ENCODE results near the gene EMC6.

The EMC6 gene

DNA sequence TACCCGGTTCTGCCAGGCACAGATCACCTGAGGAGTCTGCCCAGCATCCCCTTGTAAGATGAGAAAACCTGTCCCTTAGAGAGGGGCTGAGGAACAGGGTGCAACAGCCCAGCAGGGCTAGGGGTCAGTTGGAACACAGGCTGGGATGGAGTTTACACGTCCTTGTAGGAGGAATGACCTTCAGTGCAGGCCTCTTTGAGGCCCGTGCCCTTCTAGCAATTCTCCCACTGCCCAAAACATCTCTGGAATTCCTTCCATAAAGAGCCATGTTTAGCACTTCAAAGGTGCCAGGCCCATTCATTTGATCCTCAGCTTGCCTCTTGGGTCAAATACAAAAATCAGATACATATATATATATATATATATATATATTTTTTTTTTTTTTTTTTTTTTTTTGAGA lies 27.6 kb upstream of the EMC6 start:
- no peak for DNase-seq
- ATAC-seq (replicated peaks): no peak
- H3K4me1 Mint-ChIP-seq (ENCODE audit: low read depth in 2 of 2): peaks cover 9 to 11% of the 10 kb centered on the region in 2 donors
- H3K4me3 Mint-ChIP-seq: no peak overlapping the region
- H3K9me3 Mint-ChIP-seq: no peaks in the 10 kb centered on the region
- H3K27ac Mint-ChIP-seq: no peak overlapping the region
- no peaks in the 10 kb centered on the region for H3K27me3 Mint-ChIP-seq
- no peaks in the 10 kb centered on the region for H3K36me3 Mint-ChIP-seq (ENCODE audit: insufficient read depth)

DNA sequence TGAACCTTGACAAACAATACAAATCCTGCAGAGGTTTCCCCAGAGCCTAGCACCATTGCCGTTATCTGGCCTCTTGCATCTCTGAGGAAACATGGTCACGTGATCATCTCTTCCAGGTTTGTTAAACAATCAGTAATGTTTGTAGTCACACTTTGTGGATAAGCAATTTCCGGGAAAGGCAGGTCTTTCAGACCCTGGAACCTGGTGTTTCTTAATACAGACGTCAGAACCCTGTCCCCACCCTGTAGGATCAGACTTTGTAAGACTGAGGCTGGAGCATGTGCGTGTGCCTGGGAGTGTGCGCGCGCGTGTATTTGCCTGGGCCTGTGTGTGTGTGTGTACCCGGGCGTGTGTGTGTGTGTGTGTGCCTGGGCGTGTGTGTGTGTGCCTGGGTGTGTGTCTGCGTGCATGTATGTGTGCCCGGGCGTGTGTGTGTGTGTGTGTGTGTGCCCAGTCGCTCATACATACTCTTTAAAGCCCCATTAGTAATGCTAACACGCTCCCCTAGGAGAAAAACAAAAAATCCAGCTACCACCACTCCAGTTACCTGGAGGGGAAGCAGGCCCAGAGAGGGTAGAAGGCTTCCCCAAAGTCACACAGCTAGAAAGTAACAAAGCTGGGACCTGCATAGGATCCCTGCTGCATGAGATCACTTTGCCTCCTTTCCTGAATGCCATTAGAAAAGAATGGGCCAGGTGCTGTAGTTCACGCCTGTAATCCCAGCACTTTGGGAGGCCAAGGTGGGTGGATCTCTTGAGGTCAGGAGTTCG lies 26.7 kb upstream of the EMC6 start:
- H3K4me1 Mint-ChIP-seq (ENCODE audit: low read depth in 2 of 2): peaks cover 9 to 10% of the 10 kb centered on the region in 2 donors
- no peak overlapping the region for H3K27ac Mint-ChIP-seq
- H3K9me3 Mint-ChIP-seq: no peaks in the 10 kb centered on the region
- H3K36me3 Mint-ChIP-seq (ENCODE audit: insufficient read depth): no peaks in the 10 kb centered on the region
- no peak for DNase-seq
- no peak for ATAC-seq (replicated peaks)
- no peaks in the 10 kb centered on the region for H3K27me3 Mint-ChIP-seq
- H3K4me3 Mint-ChIP-seq: no peak overlapping the region

DNA sequence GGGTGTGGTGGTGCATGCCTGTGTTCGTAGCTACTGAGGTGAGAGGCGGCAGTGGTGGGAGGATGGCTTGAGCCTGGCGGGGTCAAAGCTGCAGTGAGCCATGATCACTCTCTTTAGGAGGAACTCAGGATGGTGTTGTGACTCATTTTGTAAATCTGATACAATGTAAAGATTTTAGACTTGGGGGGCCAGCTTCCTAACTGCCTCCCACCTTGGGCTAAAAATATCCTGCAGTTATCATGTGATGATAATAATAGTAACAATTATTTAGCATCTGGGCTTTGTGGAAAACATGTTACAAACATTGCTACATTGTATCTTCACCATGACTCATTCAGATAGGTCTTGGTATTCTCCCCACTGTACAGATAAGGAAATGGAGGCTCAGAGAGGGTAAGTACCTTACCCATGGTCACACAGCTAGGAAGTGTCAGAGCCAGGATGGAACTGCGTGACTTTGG lies 24.7 kb upstream of the EMC6 start:
- no peak overlapping the region for H3K27ac Mint-ChIP-seq
- DNase-seq (no peak), ATAC-seq (replicated peaks) (no peak)
- peaks cover 0 to 3% of the 10 kb centered on the region in 2 donors for H3K4me1 Mint-ChIP-seq (ENCODE audit: low read depth in 2 of 2)
- H3K4me3 Mint-ChIP-seq: no peak overlapping the region
- no peaks in the 10 kb centered on the region for H3K36me3 Mint-ChIP-seq (ENCODE audit: insufficient read depth)
- H3K9me3 Mint-ChIP-seq: no peaks in the 10 kb centered on the region
- H3K27me3 Mint-ChIP-seq: no peaks in the 10 kb centered on the region

DNA sequence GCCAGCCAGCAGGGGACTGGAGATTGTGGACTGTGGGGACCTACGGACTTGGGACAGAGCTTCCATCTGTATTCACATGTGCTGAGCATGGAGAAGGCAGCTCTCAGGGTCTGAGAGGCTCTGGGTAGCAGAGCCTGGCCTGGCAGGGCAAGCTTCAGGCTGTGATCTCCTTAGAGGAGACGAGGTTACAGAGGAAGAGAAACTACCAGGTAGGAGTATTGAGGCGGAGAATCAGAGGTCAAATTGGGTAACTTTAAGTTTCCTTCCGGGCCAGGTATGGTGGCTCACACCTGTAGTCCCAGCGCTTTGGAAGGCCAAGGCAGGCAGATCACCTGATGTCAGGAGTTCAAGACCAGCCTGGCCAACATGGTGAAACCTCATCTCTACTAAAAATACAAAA lies 23.3 kb upstream of the EMC6 start:
- Mint-ChIP-seq H3K4me3 (no peak overlapping the region), H3K4me1 (ENCODE audit: low read depth in 2 of 2) (peaks cover 0 to 3% of the 10 kb centered on the region in 2 donors), H3K9me3 (no peaks in the 10 kb centered on the region), H3K27ac (no peak overlapping the region), H3K36me3 (ENCODE audit: insufficient read depth) (no peaks in the 10 kb centered on the region), H3K27me3 (no peaks in the 10 kb centered on the region)
- ATAC-seq (replicated peaks) (no peak), DNase-seq (no peak)

DNA sequence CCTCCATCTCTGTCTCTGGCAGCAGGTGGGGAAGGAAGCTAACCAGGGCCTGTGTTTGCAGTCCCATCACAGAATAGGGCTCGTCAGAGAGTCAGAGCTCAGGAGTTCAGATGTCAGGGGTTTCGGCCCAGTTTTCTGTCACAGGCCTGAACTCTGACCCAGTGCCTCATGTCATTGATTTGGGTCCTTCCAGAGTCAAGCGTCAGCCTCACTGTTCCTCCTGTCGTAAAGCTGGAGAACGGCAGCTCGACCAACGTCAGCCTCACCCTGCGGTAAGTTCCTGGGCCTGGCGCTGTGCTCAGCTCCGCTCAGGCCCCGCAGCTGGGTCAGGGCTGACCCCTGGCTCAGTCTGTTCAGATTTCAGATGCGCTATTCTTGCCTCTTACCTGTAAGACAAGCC lies 21.4 kb upstream of the EMC6 start:
- H3K4me1 Mint-ChIP-seq (ENCODE audit: low read depth in 2 of 2): peaks cover 0 to 3% of the 10 kb centered on the region in 2 donors
- no peaks in the 10 kb centered on the region for H3K27me3 Mint-ChIP-seq
- H3K36me3 Mint-ChIP-seq (ENCODE audit: insufficient read depth): no peaks in the 10 kb centered on the region
- H3K4me3 Mint-ChIP-seq: no peak overlapping the region
- no peak overlapping the region for H3K27ac Mint-ChIP-seq
- no peaks in the 10 kb centered on the region for H3K9me3 Mint-ChIP-seq
- DNase-seq: no peak
- ATAC-seq (replicated peaks): no peak

DNA sequence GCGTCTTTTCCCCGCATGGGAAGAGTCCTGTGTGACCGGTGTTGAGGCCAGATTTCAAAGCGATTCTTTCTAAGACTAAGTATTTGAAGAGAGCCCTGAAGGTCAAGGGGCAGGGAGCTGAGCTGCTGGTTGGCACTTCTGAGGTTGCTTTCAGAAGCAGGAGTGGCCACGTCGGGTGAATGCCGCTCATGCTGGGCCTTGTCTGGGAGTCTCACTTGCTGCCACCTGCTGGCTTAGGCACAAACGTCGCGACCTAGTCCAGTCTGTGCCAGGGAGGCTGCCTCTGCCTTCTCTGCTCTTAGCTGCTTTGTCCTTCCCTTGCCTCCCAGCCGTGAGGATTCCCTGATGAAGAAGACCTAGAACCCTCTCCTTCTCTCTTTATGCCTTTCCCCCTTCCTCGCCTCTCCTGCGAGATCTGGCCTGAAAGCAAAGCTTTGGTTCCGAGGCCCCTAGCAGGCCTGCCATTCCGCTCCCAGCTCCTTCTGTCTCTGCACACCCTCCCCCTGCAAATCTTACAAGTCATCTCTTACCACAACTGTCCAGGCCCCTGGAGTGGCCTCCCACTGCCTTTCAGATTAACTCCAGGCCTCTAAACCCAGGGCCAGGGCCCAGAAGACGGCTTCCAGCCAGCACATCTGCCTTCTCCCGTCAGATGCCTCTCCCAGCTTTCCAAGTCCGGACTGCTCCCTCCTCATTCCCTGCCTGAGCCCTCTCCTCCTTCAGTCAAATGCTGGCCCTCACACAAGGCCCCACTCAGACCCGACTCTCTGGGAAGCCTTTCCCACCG lies 20.6 kb upstream of the EMC6 start:
- DNase-seq: peak in 1 of 3 experiments; percentile 12
- ATAC-seq (replicated peaks): no peak
- H3K27me3 Mint-ChIP-seq: no peaks in the 10 kb centered on the region
- H3K4me1 Mint-ChIP-seq (ENCODE audit: low read depth in 2 of 2): peaks cover 0 to 3% of the 10 kb centered on the region in 2 donors
- no peak overlapping the region for H3K4me3 Mint-ChIP-seq
- no peaks in the 10 kb centered on the region for H3K36me3 Mint-ChIP-seq (ENCODE audit: insufficient read depth)
- no peak overlapping the region for H3K27ac Mint-ChIP-seq
- H3K9me3 Mint-ChIP-seq: no peaks in the 10 kb centered on the region

DNA sequence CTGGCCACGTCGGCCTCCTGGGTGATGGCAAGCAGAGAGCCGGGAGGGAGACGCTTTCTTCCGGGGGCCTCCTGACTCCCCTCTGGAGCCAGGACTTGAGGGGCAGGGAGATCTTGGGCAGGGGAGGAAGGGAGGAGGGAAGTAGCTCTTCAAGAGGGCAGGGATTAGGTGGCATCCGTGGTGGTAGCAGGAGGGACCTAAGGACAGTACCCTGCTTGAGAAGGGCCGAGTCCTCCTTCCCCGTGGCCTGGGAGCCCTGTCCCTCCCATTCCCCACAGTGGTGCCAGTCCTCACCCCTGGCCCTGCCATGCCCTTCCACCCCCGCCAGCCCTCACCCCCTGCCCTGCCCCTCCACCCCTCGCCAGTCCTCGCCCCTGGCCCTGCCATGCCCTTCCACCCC lies 12.8 kb upstream of the EMC6 start:
- peak overlapping the region in 1 of 2 donors; percentile 22 for H3K27ac Mint-ChIP-seq
- H3K36me3 Mint-ChIP-seq (ENCODE audit: insufficient read depth): no peaks in the 10 kb centered on the region
- H3K9me3 Mint-ChIP-seq: no peaks in the 10 kb centered on the region
- H3K4me1 Mint-ChIP-seq (ENCODE audit: low read depth in 2 of 2): no peaks in the 10 kb centered on the region
- H3K27me3 Mint-ChIP-seq: no peaks in the 10 kb centered on the region
- DNase-seq (no peak), ATAC-seq (replicated peaks) (no peak)
- no peak overlapping the region for H3K4me3 Mint-ChIP-seq

DNA sequence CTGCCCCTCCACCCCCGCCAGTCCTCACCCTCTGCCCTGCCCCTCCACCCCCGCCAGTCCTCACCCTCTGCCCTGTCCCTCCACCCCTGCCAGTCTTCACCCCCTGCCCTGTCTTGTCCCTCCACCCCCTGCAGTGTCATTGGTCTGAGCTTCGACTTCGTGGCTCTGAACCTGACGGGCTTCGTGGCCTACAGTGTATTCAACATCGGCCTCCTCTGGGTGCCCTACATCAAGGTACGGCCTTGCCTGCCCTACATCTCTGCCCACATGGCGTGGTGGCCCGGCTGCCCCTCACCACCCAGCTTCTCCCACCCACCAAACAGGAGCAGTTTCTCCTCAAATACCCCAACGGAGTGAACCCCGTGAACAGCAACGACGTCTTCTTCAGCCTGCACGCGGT lies 12.3 kb upstream of the EMC6 start:
- H3K36me3 Mint-ChIP-seq (ENCODE audit: insufficient read depth): no peaks in the 10 kb centered on the region

DNA sequence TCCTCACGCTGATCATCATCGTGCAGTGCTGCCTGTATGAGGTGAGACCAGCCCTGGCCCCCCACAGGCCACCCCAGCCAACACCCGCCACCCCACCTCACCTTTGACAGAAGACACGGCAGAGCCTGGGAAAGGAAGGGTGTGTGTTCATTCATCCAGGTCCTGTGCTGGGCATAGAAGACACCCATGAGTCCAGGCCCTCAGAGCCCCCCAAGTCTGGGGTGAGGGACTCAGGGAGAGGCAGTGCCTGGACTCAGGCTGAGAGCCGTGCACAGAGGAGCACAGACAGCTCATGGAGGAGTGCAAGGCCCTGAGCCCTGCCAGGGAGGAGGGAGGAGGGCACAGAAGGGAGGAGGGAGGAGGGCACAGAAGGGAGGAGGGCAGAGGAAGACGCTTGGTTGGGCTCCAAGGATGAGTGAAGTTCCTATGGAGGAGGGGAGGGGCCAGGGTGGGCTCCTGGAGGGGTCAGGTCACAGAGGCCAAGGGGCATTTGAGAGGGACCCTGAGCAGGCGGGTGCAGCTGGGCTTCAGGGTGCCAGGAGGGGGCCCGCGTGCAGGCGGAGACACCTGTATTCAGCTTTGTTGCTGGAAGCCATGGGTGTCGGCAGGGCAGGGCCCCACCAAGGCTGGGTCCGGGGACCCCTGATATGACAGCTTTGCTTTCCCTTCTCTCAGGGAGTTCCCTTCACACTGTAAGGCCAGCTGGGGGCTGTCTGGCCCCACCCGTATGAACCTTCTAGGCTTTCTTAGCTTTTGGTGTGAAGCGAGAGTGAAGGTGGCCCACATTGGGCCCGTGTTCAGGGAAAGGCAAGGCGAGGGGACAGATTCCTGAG lies 11.6 kb upstream of the EMC6 start:
- H3K27ac Mint-ChIP-seq: no peak overlapping the region
- ATAC-seq (replicated peaks) (no peak), DNase-seq (no peak)
- H3K36me3 Mint-ChIP-seq (ENCODE audit: insufficient read depth): no peaks in the 10 kb centered on the region
- no peak overlapping the region for H3K4me3 Mint-ChIP-seq
- H3K27me3 Mint-ChIP-seq: no peaks in the 10 kb centered on the region
- no peaks in the 10 kb centered on the region for H3K4me1 Mint-ChIP-seq (ENCODE audit: low read depth in 2 of 2)
- no peaks in the 10 kb centered on the region for H3K9me3 Mint-ChIP-seq

More for the DNA sequence above, 12.3 kb upstream of the EMC6 start:
- Mint-ChIP-seq H3K27me3 (no peaks in the 10 kb centered on the region), H3K27ac (no peak overlapping the region), H3K4me1 (ENCODE audit: low read depth in 2 of 2) (no peaks in the 10 kb centered on the region), H3K9me3 (no peaks in the 10 kb centered on the region), H3K4me3 (no peak overlapping the region)
- ATAC-seq (replicated peaks) (no peak), DNase-seq (no peak)

DNA sequence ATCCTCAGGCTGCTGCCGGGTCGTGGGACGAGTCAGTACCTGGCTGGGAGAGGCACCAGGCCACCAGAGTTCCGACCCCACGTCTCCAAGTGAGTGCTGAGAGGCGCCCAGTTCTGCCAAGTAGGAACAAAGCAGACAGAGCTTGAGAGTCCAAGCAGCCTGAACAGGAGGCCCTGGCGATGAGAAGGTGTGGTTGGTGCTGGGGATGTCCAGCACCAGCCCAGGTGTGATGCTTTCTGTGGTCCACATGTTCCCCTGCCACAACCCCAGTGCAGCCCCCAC lies 11.1 kb upstream of the EMC6 start:
- no peaks in the 10 kb centered on the region for H3K9me3 Mint-ChIP-seq
- DNase-seq (no peak), ATAC-seq (replicated peaks) (no peak)
- H3K36me3 Mint-ChIP-seq (ENCODE audit: insufficient read depth): no peaks in the 10 kb centered on the region
- no peaks in the 10 kb centered on the region for H3K27me3 Mint-ChIP-seq
- H3K27ac Mint-ChIP-seq: no peak overlapping the region
- no peaks in the 10 kb centered on the region for H3K4me1 Mint-ChIP-seq (ENCODE audit: low read depth in 2 of 2)
- H3K4me3 Mint-ChIP-seq: no peak overlapping the region

DNA sequence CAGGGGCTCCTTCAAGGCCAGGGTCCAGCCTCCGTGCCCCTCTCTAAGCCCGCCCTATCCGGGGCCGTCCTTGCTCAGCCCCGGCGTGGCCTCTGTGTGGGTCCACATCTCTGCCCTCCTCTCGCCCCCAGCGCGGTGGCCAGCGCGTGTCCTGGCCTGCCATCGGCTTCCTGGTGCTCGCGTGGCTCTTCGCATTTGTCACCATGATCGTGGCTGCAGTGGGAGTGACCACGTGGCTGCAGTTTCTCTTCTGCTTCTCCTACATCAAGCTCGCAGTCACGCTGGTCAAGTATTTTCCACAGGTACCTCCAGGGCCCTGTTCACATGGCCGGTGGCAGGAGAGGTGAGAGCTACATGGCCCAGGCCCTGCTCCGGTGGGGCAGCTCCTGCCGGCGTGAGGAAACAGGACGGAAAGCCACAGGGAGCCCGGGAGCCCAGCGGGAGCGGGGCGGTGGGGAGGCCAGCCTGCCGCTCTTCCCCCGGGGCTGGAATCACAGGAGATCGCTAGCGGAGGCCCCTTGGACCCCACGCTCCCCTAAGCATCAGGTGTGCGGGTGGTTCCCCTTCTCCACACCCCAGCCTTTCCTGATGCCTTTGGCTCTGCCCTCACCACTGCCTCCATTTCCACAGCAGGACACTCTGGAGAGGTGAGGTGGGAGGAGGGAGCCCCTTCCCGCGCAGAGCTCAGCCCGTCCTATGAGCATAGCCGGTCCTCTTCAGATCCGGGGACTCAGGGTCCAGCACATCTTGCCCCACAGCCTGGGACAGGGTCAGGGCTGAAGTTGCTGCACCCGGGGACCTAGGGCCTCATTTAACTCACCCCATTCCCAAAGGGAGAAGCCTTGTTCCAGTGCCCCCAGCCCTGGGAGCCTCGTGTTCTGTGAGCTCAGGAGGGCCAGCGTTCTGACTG lies 10.5 kb upstream of the EMC6 start:
- Mint-ChIP-seq H3K4me1 (ENCODE audit: low read depth in 2 of 2) (no peaks in the 10 kb centered on the region), H3K27me3 (no peaks in the 10 kb centered on the region), H3K4me3 (no peak overlapping the region), H3K27ac (no peak overlapping the region), H3K36me3 (ENCODE audit: insufficient read depth) (no peaks in the 10 kb centered on the region), H3K9me3 (no peaks in the 10 kb centered on the region)
- DNase-seq (no peak), ATAC-seq (replicated peaks) (no peak)

DNA sequence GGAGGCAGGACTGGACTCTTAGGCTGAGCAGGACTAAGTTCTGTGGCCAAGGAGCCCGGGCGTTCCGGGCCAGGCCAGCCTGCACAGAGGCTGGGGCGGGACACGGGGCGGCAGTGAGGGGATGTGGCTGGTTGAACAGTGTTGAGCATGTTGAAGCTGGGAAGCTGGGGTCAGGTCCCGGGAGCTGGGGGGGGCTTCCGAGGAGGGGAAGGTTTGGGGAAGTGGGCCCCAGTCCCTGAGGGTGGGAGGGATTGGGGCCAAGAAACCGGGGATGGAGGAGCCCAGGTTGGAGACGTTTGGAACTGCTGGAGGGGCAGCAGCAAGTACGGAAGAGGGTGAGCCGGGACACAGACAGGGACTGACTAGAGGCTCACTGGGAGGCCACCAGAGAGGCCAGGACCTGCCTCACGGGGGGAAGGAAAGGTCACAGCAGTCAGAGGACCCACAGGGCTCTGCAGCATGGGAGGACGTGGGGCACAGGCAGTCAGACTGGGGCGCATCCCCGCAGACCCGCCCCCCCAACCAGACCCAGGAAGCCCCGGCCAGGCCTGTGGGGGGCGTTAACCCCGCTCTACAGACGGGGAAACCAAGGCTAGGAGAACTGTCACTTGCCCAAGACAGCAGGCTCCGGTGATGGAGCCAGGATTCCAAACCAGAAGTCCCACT lies 9.7 kb upstream of the EMC6 start:
- Mint-ChIP-seq H3K36me3 (ENCODE audit: insufficient read depth) (no peaks in the 10 kb centered on the region), H3K4me1 (ENCODE audit: low read depth in 2 of 2) (no peaks in the 10 kb centered on the region), H3K9me3 (no peaks in the 10 kb centered on the region), H3K4me3 (no peak overlapping the region), H3K27ac (no peak overlapping the region), H3K27me3 (no peaks in the 10 kb centered on the region)
- DNase-seq (no peak), ATAC-seq (replicated peaks) (no peak)
